Cortex of kidney (tissue), 1 donor: Measurements from ENCODE around the gene C19orf85.
"Not testable (repeated sequence)": the region's sequence is repeated elsewhere in the genome, so short reads cannot be mapped to it uniquely, and the experiment has no call there.

ENCODE experiments used
- DNase-seq: peaks from one replicate; lab custom pipeline; 2025; lab: John Stamatoyannopoulos, UW

The C19orf85 gene

DNA sequence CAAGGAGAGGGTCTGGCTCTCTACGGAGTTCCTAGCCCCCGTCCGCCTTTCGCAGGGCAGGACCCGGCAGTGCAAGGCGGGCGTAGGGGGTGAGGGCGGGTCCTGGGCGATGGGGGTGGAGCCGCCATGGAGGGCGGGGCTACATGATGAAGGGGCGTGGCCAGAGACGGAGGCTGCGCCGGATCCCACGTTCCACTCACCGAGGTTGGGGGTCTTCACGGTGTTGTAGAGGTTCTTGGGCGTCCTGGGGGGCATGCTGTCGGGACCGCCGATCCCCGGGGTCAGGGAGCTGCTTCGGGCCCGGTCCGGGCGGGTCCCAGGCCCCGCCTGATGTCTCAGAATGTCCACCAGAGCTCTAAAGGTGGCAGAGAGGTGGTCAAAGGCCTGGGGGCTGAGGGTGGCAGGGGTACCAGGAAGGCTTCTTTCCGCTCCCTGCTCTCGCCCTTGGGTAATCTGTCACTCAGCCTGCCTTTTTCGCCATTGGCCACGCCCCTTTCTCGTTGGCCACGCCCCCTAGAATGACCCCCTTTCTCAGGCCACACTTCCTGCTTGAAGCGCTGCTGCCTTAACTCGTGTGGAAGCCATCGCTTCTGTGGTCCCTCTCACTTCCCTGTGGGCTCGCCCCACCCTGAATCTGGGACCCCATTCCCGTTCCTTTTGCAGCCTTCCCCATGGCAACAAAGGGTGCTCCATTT lies 24.0 kb downstream of the C19orf85 start:
- no peak for DNase-seq

- no peak for DNase-seq
Observed at GRCh38 chr19:55439052-55439451, 25.5 kb downstream of the C19orf85 start.

DNA sequence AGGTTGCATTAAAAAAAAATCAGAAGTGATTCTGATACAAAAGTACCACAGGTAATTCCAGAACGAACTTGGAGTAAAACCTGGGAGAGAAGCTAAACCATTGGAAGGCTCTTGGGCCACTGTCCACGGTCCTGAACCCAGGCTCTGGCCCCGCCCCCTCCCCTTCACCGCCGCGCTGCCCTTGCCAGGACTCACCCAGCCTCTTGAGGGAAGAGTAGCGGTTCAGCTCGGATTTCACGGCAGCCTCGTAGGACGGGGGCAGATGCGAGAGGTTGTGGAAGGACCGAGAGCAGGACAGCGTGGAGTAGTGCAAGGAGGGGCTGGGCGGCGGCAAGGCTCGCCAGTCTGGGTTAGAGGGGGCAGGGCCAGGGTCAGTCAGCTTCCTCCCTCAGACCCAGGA lies 27.1 kb downstream of the C19orf85 start:
- DNase-seq: no peak

- no peak for DNase-seq
Observed at GRCh38 chr19:55436847-55437246, 27.7 kb downstream of the C19orf85 start.

DNA sequence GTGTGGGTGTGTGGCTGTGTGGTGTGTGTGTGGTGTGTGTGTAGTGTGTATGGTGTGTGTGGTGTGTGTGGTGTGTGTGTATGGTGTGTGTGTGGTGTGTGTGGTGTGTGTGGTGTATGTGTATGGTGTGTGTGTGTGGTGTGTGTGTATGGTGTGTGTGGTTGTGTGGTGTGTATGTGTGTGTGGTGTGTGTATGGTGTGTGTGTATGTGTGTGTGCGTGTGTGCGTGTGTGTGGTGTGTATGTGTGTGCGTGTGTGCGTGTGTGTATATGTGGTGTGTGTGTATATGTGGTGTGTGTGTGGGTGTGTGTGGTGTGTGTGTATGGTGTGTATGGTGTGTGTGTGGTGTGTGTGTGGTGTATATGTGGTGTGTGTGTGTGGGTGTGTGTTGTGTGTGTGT lies 29.5 kb downstream of the C19orf85 start:
- DNase-seq: no peak

DNA sequence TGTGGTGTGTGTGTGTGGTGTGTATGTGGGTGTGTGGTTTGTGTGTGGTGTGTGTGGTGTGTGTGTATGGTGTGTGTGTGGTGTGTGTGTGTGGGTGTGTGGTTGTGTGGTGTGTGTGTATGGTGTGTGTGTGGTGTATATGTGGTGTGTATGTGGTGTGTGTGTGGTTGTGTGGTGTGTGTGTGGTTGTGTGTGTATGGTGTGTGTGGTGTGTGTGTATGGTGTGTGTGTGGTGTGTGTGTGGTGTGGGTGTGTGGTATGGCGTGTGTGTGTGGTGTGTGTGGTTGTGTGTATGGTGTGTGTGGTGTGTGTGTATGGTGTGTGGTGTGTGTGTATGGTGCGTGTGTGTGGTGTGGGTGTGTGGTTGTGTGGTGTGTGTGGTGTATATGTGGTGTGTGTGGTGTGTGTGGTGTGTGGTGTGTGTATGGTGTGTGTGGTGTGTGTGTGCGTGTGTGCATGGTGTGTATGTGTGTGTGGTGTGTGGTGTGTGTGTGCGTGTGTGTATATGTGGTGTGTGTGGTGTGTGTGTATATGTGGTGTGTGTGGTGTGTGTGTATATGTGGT lies 30.1 kb downstream of the C19orf85 start:
- DNase-seq: no peak

DNA sequence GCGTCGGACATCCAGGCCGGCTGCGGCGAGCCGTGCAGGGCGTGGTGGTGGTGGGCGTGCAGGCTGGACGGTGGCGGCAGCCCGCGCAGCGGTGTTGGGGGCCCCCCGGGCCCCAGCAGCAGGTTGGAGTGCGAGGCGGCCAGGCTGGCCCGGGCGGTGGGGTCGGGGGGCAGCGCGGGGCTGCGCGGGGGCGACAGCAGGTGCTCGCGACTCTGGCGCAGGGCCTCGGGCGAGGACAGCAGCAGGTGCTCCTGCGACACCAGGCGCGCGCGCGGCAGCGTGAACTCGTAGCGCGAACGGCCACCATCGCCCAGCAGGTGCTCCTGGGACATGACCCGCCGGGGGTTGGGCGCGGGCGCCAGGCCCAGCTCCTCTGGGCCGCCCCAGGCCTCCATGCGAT lies 31.3 kb downstream of the C19orf85 start:
- no peak for DNase-seq

DNA sequence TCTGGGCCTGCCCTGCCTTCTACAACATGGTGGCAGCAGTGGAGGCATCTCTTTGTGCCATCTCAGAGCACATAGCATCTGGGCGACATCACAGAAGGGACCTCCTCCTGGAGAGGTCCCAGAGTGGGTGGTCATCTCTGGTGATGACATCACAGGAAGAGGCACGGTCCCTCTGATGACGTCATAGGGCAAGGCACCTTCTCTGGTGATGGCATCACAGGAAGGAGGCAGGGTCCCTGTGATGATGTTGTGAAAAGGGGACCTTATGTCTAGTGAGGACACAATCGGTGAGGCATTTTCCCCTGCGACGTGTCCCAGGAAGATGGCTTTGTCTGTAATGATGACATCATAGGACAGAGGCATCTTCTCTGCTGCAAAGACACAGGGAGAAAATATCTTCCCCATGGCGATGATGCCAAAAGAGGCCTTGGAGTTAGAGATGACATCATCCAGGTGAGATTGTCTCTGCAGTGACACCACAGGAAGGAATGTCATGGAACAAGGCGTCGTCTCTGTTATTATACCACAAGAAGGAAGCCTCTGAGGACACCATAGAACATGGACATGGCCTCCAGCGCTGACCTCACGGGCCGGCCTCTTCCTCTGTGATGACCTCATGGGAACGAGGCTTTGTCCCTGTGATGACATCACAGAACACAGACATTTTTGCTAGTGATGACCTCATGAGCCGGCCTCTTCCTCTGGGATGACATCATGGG lies 32.2 kb downstream of the C19orf85 start:
- no peak for DNase-seq

DNA sequence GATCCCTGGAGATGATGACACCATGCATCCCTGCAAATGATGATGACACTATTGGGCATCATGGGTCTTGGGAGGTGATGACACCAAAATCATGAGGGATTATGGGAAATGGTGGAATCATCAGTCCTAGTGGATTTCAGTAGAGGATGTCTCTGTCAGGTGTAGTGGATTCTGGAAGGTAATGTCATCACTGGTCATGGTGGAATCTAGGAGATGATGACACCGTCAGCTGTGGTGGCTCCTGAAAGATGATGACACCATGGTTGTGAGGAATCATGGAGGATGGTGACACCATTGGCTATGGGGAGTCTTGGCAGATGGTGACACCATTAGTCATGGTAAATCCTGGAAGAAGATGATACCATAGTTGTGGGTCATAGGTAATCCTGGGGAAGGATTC lies 33.4 kb downstream of the C19orf85 start:
- no peak for DNase-seq

DNA sequence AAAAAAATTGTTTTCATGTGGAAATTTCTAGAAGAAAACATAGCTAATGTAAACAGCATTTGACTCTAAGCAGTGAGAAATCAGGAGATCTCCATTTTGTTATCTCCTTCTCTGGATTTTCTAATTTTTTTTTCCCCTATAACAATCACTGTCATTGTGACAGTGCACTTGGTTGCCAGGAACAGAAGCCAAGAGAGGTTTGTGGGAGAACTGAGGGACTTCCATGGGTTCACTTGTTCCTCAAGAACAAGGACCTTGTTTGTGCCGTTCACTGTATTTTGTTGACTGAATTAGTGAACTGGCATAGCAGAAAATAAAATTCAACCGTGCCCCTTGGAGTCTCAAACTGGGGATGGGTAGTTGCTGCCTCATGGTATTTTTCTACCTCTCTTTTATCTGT lies 38.5 kb downstream of the C19orf85 start:
- no peak for DNase-seq

GRCh38 chr19:55424518-55424917 lies 40.0 kb downstream of the C19orf85 start:
- DNase-seq: no peak

GRCh38 chr19:55423225-55424005 lies 41.1 kb downstream of the C19orf85 start:
- DNase-seq: no peak

DNA sequence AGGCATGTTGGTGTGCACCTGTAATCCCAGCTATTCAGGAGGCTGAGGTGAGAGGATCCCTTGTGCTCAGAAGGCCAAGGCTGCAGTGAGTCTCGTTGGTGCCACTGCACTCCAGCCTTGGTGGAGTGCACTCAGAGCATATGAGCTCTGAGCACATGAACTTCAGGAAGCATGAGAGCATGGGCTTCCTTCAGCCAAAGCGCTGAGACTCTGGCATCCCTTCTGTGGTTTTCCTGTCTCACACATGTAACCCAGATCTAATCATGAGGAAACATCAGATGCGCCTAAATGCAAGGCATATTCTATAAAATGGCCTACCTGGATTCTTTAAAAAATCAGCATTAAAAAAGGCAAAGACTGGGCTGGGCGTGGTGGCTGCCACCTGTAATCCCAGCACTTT lies 43.3 kb downstream of the C19orf85 start:
- not testable (repeated sequence) for DNase-seq

DNA sequence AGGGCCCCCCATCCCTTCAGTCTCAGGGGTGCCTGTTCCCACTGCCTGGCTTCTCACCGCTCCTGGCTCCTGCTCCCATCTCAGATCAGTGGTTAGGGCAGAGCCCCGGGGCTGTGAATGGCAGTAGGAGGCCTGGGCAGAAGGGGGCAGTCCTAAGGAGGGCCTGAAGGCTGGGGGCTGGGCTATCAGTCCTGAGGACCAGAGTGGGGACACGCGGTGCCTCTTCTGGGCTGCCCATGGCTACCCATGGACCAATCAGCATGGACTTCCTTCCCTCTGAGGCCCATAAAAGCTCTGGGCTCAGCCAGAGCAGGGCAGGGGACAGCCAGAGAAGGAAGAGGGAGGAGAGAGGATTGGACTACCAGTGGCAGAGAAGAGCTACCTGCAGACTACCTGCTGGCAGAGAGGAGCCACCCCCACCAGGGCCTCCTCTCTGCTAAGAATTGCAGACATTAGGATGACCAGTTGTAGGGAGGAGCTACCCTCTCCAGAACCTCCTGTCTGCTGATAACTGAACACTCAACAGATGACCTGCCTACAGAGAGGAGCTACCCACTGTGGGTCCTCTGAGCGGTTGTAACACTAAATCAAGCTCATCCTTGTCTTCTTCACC lies 44.8 kb downstream of the C19orf85 start:
- DNase-seq: no peak

- DNase-seq: no peak
Observed at GRCh38 chr19:55419103-55419502, 45.4 kb downstream of the C19orf85 start.

- no peak for DNase-seq
Observed at GRCh38 chr19:55418185-55418584, 46.4 kb downstream of the C19orf85 start.
